Subcutaneous adipose tissue (tissue), 4 donors: ENCODE results near the gene RNF41. TPM values are rescaled to one million over a fixed set of nuclear protein-coding genes. Genes with fewer than 3 reads are reported as not detected.

Experiments
- total RNA-seq, 4 donors: library from RNA; depleted of rRNA; stranded (reverse); fragments of >200 nt; gene quantifications; one replicate each; pipeline ENCODE4 v1.1.0, GENCODE V29; 2016
- TF ChIP-seq, protein P1 (sequence below): fragments of 450-650 bp; IDR thresholded peaks from one replicate; pipeline ENCODE4 v1.5.1; 2016; ENCODE audit warnings: low read depth, mild to moderate bottlenecking, control low read depth, antibody characterized with exemption, moderate library complexity

RNF41 gene
- 100 to 1,000 TPM in 1 of 4 donors, 10 to 100 TPM in 3; 64.3 to 101 (median 84.9) TPM for total RNA-seq

DNA sequence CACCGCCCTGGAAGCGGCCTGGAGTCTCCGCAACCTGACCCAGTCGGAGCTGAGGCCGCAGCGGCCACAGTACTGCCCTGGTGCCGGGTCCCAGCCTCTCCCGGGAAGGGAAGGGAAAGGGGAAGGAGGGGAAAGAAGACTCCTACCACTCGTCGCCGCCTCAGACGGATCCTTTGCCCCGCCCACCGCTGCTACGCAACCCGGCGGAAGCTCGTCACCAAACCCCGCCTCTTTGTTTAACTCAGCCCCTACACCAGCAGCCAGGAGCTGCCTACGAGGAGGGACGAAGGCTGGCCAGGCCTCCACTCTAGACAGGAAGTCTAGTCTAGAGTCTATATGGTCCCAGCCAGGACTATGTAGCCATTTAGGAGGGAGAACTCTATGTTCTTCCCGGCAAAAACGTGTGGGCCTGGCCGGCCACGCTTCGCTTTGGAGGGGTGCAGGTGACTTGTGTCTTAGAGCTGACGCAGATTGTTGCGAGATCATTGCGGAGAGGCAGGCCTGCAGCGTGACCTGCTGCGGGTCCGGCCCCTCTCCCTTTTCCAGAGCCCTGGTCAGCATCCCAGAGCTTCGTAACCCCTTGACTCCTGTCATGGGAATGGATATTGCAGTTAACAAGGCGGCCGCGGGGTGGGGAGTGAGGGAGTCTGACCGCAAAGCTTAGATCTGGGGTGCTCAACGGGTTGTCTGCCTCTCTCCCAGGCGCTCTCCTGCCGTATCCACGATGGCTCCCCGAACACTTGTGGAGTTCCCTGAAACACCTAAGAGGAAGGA, at the start of gene RNF41:
TSS of gene RNF41 (minus strand) at position 166 of the 774 bp plus-strand sequence. CDS start 7,875 bp downstream, outside the sequence.
- TF ChIP-seq, protein P1, sequence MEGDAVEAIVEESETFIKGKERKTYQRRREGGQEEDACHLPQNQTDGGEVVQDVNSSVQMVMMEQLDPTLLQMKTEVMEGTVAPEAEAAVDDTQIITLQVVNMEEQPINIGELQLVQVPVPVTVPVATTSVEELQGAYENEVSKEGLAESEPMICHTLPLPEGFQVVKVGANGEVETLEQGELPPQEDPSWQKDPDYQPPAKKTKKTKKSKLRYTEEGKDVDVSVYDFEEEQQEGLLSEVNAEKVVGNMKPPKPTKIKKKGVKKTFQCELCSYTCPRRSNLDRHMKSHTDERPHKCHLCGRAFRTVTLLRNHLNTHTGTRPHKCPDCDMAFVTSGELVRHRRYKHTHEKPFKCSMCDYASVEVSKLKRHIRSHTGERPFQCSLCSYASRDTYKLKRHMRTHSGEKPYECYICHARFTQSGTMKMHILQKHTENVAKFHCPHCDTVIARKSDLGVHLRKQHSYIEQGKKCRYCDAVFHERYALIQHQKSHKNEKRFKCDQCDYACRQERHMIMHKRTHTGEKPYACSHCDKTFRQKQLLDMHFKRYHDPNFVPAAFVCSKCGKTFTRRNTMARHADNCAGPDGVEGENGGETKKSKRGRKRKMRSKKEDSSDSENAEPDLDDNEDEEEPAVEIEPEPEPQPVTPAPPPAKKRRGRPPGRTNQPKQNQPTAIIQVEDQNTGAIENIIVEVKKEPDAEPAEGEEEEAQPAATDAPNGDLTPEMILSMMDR = no peak

DNA sequence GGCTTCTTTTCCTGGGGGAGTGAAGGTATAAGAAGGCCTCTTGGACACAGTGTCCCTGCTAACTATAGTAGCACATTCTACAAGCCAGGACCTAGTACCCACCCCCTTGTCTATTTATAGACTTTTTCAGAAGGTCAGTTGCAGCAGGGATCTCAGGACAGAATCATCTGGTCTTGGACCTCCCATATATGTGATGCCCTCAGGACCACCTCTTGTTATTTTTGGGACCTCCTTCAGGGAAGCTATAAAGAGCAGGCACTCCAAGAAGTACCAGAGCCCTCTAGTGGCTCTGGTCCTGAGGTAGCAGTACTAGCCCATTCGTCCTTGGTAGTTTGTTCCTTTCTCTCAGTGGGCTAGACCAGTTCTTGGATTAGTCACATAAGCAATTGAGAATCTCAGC, 49.3 kb upstream of the RNF41 start:
- TF ChIP-seq, protein P1 = no peak

- TF ChIP-seq, protein P1 = no peak
Observed at GRCh38 chr12:56267443-56268071, 45.8 kb upstream of the RNF41 start.

GRCh38 chr12:56266693-56267442, 45.1 kb upstream of the RNF41 start, which contains the start of gene COQ10A:
COQ10A (plus strand) TSS chr12:56266942; CDS start chr12:56267119, 177 bp downstream.
- TF ChIP-seq, protein P1 = no peak

DNA sequence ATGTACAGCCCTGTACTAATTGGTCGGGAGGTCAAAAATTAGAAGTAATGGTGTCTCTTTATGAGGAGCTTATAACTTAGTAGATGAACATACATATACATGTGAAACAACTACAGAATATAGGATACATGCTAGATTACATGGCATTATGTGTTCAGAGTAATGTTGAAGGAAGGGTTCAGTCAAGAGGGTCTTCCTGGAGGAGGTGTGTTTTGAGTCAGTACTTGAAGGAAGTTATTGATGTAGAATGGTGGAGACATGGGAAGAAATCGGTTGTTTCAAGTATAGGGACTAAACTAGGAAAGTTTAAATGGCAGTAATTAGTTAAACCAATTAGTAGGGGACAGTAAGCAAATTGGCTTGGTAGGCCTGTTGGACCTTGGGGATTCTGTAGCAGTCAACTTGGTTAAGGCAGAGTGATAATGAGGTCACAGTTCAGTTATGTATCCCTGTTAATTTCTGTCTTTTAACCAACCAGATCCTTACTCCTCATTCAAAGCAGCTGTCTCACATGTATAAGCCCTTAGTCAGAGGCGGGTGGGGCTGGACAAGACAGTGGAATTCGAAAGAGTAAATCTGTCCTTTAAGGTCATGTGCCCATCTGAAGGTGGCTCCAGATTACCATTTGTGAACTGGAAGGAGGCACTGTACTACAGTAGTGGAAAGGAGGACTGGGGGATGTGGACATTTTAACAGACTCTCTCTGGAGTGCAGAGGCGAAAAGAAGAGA, 39.9 kb upstream of the RNF41 start:
- TF ChIP-seq, protein P1 = no peak

GRCh38 chr12:56260921-56261320, 39.2 kb upstream of the RNF41 start:
- TF ChIP-seq, protein P1 = no peak
